T-helper 1 cell treated with Interleukin-12 subunit alpha and Interleukin-12 subunit beta and Interleukin-4 antibody, amounts not matched to agents 30 μg/mL and 1 μg/mL, for 36 hours (primary cell): ENCODE results near the gene PGF.
A peak's percentile ranks its signal among the peaks of the same experiment; 100 is the strongest.

Source experiments
- H3K27ac Mint-ChIP-seq: one replicate; pipeline ENCODE4 v1.8.0; 2021; ENCODE audit warnings: mild to moderate bottlenecking, mixed read lengths
- H3K27me3 Mint-ChIP-seq: one replicate; pipeline ENCODE4 v1.8.0; 2021; ENCODE audit warnings: low read depth, mixed read lengths
- H3K36me3 Mint-ChIP-seq: one replicate; pipeline ENCODE4 v1.8.0; 2021; ENCODE audit warnings: low read depth, mixed read lengths
- H3K4me1 Mint-ChIP-seq: one replicate; pipeline ENCODE4 v1.8.0; 2021; ENCODE audit warnings: low read depth, mixed read lengths
- H3K4me3 Mint-ChIP-seq: one replicate; pipeline ENCODE4 v1.8.0; 2021; ENCODE audit warnings: mild to moderate bottlenecking, moderate library complexity, mixed read lengths
- H3K9me3 Mint-ChIP-seq: one replicate; pipeline ENCODE4 v1.8.0; 2021; ENCODE audit warnings: mixed read lengths

PGF gene

DNA sequence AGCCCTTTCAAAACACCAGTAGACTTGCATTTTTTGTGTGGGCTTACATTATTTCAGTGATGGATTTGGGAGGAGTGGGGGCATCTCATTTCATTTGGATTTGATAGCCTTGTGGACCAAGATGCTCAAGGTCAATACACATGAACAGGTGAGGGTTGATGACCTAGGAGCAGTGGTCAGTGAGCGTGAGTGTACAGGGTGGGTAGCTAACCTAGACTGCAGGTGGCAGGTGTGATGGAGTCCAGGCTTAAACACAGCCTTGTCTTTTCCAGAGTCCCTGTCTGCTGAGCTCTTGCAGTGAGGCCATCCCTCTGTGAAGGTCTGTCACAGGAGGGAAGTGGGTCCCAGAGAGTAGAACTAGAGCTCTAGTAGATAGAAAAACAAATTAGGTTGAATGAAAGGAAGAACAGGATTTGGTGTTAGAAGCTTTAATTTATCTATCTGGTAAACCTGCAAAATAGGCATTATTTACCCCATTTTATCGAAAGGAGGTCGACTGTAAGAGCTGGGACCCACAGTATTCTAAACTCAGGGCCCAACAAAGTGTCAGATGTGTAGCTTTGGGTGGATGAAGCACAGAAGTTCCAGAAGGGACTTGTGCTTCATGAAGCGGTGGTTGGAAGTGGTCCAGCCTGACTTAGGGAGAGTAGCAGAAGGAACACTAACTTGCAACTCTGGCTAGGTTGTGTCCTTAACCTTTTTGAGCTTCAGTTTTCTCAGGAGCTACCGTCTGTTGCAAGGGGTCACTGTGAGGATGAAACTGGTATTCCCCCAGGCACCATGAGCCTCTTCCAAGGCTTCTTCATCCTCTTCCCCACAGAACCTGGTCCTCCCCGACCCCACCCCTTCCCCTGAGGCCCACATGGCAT, 50.5 kb downstream of the PGF start:
- Mint-ChIP-seq H3K36me3 (peaks cover 24% of the 10 kb centered on the region), H3K9me3 (no peaks in the 10 kb centered on the region), H3K27me3 (no peaks in the 10 kb centered on the region), H3K4me1 (no peaks in the 10 kb centered on the region), H3K4me3 (no peak overlapping the region), H3K27ac (peak overlapping the region; percentile 20)

DNA sequence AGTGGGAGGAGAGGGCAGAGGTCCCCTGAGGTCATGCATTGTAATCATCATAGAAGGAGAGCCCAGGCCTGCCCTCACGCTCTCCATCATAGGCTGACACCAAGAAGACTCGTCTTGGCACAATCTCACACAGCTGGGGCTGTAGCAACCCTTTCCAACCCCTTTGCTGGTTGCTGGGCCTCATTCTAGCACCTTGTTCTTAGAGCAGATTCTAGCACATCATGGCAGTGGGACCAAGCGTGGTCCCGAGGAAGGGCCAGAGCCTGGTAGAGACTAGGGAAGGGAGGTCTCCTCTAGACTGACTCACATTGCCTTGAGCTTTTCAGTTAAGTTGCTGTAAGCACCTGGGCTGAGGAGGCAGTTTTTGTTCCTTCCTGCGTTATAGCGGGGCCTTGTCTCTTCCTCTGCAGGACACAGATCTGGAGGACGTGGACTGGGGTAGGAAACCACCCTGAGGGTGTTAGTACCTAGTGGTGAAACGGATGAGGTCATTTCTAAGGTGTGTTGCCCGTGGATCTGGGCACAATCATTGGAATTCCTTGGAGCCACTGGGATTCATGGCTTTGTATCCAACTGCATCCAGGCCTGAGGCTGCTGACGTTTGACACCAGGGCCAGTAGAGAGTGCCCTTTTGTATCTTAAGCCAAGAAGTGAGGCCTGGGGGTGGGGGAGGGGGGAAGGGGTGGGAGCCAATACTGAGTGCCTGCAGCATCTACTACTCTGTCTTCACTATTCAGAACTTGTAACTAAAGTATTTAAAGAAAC, 52.3 kb downstream of the PGF start:
- H3K4me3 Mint-ChIP-seq = no peak overlapping the region
- no peak overlapping the region for H3K27ac Mint-ChIP-seq
- H3K27me3 Mint-ChIP-seq = no peaks in the 10 kb centered on the region
- H3K9me3 Mint-ChIP-seq = no peaks in the 10 kb centered on the region
- peaks cover 41% of the 10 kb centered on the region for H3K36me3 Mint-ChIP-seq
- H3K4me1 Mint-ChIP-seq = no peaks in the 10 kb centered on the region

DNA sequence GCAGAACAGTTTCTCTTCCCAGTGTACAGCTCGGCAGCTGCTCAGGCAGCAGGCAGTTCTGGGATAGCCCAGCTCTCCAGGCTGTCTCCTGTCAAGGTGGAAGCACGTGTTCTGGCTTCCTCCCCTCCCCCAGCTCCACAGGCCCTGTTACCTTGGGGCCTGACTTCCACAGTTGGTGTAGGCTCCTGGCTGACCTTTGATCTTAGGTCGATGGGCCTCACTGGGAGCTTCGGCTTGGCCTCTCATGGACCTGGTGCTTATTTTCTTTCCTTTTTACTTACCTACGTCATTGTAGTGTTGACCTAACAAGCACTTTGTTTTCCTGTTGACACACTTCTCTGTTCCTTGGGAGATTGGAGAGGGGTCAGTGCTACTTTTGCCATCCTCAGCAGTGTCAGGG, 56.7 kb downstream of the PGF start:
- no peak overlapping the region for H3K27ac Mint-ChIP-seq
- H3K36me3 Mint-ChIP-seq = peaks cover 61% of the 10 kb centered on the region
- H3K27me3 Mint-ChIP-seq = no peaks in the 10 kb centered on the region
- H3K4me1 Mint-ChIP-seq = peaks cover 3% of the 10 kb centered on the region
- no peaks in the 10 kb centered on the region for H3K9me3 Mint-ChIP-seq
- no peak overlapping the region for H3K4me3 Mint-ChIP-seq

DNA sequence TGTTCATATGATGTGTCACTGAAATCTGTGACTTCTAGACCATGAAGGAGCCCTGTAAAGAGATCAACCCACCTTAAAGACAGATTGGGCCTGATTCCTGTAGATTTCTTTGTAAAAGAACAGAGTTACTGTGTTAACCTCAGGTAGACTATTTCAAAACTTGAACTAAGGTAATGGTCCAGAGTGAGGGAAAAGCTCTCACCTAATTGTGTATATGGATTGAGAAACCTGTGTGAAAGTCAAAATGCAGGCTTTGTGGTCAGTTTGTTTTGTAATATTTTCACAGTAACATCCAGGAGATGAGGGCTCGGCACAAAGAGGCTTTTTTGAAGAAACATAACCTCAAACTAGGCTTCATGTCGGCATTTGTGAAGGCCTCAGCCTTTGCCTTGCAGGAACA, 57.3 kb downstream of the PGF start:
- Mint-ChIP-seq H3K27me3 (no peaks in the 10 kb centered on the region), H3K4me3 (no peak overlapping the region), H3K4me1 (peaks cover 6% of the 10 kb centered on the region), H3K9me3 (no peaks in the 10 kb centered on the region), H3K36me3 (peaks cover 64% of the 10 kb centered on the region), H3K27ac (no peak overlapping the region)

DNA sequence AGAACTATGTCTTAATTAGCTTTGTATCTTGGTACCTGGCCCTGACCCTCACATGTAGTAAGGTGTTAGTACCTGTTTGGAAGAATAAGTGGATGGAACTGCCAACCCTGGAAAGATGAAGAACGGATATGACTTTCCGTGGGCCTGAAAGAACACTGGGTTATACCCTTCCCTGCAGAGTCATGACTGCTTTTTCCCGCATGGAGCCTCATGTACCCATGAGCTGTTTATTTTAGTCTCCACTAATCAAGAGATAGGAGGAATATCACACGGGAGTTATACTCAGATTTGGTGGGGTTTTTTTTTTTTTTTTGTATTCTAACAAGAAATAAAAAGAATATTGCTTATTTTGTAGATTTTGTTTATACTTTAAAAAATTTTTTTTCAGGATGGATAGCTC, 57.8 kb downstream of the PGF start:
- H3K36me3 Mint-ChIP-seq = peaks cover 64% of the 10 kb centered on the region
- no peak overlapping the region for H3K4me3 Mint-ChIP-seq
- H3K27ac Mint-ChIP-seq = no peak overlapping the region

DNA sequence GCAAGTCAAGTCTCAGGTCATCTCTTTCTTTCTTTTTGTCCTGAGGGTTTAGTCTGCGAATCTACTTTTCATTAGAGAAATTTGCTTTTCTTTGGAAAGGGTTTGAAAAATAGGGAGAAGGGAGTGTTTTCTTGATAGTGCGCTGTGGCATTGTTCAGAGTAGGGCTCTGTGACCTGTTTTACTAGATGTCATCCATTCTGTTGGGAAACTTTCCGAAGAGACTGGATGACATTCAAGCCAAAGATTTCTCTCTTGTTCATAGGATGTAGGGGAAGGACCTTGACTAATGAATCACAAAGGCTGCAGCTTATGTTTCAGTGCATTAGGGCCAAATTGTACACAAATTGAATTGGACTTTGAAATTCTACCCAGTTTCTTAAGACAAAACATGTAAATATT, 59.0 kb downstream of the PGF start:
- Mint-ChIP-seq H3K4me3 (no peak overlapping the region), H3K27ac (no peak overlapping the region), H3K9me3 (no peaks in the 10 kb centered on the region), H3K27me3 (no peaks in the 10 kb centered on the region), H3K36me3 (peaks cover 69% of the 10 kb centered on the region), H3K4me1 (peaks cover 6% of the 10 kb centered on the region)

More for the DNA sequence above, 57.8 kb downstream of the PGF start:
- no peaks in the 10 kb centered on the region for H3K9me3 Mint-ChIP-seq
- peaks cover 6% of the 10 kb centered on the region for H3K4me1 Mint-ChIP-seq
- no peaks in the 10 kb centered on the region for H3K27me3 Mint-ChIP-seq

DNA sequence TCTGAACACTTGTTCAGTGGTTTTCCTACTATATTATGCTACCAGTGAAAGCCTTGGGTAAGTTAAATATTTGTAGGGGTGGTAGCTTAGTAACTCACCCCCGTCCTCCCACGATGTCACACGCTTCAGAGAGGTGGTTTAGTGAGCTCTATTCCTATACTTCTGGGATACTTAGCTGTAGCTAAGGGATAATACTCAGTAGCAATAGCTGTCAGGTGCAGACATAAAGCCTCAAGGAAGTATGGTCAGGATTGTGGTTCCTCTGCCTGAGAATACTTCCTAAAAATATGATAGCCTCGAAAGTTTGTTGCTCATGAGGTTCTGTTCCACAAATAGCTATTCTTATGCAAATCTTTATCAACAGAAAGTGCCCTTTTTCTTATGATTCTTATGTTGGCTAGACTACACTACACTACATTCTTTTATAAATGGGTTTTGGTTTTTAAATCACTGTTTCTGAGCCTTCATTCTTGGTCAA, 61.7 kb downstream of the PGF start:
- H3K4me3 Mint-ChIP-seq = no peak overlapping the region
- H3K27me3 Mint-ChIP-seq = no peaks in the 10 kb centered on the region
- no peaks in the 10 kb centered on the region for H3K9me3 Mint-ChIP-seq
- H3K36me3 Mint-ChIP-seq = peaks cover 65% of the 10 kb centered on the region
- H3K27ac Mint-ChIP-seq = no peak overlapping the region
- peaks cover 9% of the 10 kb centered on the region for H3K4me1 Mint-ChIP-seq

DNA sequence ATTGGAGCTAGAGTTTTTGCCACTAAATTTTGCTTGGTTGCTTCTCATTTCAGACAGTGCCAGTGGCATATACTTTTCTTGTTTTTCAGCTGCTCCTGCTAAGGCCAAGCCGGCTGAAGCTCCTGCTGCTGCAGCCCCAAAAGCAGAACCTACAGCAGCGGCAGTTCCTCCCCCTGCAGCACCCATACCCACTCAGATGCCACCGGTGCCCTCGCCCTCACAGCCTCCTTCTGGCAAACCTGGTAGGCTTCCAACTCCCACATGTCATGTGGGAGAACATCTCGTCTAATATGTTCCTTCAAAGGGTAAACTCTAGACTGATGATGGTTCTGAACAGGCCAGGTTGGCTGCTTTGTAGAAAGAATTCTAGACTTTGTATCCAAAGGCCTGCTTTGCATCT, 62.7 kb downstream of the PGF start:
- H3K27ac Mint-ChIP-seq = no peak overlapping the region
- H3K27me3 Mint-ChIP-seq = no peaks in the 10 kb centered on the region
- peaks cover 58% of the 10 kb centered on the region for H3K36me3 Mint-ChIP-seq
- H3K4me1 Mint-ChIP-seq = peaks cover 18% of the 10 kb centered on the region
- H3K4me3 Mint-ChIP-seq = no peak overlapping the region
- H3K9me3 Mint-ChIP-seq = no peaks in the 10 kb centered on the region

DNA sequence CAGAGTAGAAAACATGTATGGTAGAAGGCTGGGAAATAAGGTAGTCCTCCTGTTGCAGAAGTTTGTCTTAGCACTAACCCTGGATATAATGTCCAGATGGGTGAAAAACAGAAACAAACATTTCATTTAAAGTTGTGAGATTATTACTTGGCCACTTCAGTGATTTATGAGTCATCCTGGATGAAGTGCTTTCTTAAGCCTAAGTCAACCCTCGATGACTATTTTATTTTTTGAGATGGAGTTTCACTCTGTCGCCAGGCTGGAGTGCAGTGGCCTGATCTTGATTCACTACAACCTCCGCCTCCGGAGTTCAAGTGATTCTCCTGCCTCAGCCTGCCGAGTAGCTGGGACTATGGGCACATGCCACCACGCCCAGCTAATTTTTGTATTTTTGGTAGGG, 63.5 kb downstream of the PGF start:
- H3K4me1 Mint-ChIP-seq = peaks cover 20% of the 10 kb centered on the region
- H3K9me3 Mint-ChIP-seq = no peaks in the 10 kb centered on the region
- H3K27me3 Mint-ChIP-seq = no peaks in the 10 kb centered on the region
- no peak overlapping the region for H3K27ac Mint-ChIP-seq
- H3K4me3 Mint-ChIP-seq = no peak overlapping the region
- peaks cover 54% of the 10 kb centered on the region for H3K36me3 Mint-ChIP-seq
